NCI-H146 (cell line): ENCODE results near the gene GTPBP3.
A peak's percentile ranks its signal among the peaks of the same experiment; 100 is the strongest.
"Not testable (repeated sequence)": the region's sequence is repeated elsewhere in the genome, so short reads cannot be mapped to it uniquely, and the experiment has no call there.

ENCODE experiments used
- DNase-seq: peaks from one replicate; lab custom pipeline; 2025; lab: John Stamatoyannopoulos, UW

GTPBP3 gene, protein sequence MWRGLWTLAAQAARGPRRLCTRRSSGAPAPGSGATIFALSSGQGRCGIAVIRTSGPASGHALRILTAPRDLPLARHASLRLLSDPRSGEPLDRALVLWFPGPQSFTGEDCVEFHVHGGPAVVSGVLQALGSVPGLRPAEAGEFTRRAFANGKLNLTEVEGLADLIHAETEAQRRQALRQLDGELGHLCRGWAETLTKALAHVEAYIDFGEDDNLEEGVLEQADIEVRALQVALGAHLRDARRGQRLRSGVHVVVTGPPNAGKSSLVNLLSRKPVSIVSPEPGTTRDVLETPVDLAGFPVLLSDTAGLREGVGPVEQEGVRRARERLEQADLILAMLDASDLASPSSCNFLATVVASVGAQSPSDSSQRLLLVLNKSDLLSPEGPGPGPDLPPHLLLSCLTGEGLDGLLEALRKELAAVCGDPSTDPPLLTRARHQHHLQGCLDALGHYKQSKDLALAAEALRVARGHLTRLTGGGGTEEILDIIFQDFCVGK

DNA sequence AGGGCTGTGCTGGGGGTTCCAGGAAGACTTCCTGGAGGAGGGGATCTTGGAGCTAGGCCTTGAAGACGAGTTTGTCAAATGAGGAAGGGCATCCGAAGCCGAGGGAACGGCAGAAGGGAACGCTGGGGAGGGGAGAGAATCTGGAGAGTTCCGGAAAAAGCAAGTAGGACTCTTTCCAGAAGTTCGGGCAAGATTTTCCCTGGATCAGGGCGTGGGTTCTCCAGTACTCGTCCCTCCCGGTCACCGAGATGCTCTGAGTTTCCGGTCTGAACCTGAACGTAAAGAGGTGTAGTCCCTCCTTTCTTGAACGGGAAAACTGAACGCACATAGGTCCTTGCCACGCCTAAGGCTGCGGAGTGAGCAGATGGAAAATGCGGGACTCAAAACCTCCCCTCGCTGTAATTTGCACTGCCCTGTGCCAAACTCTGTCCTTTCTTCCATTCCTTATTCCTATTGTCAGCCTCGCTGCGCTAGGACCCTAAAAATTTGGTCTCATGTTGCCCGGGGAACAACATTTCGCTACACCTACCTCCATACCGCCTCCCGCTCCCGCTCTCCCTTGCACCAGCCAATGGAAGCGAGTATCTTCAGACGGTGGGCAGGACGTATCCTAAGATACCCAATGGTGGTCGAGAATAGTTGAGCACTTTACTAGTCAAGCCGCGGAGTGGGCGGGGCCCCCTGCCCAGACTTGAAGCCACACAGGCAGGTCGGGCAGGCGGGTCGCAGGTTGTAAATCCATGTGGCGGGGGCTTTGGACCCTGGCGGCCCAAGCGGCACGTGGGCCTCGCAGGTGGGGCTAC is at the start of gene GTPBP3:
TSS of gene GTPBP3 (plus strand) at position 682 of the 803 bp plus-strand sequence. CDS start at position 741, 59 bp downstream.
- DNase-seq = peak; percentile 100

DNA sequence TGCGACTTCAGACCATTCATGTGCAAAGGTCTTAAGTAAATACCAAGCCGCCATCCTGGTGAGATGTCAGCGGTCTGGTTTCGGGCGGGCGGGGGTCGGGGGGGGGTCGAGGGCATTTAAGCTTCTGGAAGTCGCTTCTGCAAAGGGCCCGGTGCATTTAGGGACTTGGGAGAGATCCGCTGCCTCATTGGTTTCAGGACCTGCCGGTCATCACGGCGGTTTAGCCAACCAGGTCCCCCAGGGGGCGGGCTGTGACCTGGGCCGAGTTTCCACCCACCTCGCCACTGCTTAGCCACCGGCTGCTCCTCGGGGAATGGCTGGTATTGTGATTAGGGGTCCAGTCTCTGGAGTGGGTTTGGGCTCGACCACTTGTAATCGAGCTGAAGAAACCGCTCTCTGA is 47.9 kb upstream of the GTPBP3 start:
- peak; percentile 74 for DNase-seq

DNA sequence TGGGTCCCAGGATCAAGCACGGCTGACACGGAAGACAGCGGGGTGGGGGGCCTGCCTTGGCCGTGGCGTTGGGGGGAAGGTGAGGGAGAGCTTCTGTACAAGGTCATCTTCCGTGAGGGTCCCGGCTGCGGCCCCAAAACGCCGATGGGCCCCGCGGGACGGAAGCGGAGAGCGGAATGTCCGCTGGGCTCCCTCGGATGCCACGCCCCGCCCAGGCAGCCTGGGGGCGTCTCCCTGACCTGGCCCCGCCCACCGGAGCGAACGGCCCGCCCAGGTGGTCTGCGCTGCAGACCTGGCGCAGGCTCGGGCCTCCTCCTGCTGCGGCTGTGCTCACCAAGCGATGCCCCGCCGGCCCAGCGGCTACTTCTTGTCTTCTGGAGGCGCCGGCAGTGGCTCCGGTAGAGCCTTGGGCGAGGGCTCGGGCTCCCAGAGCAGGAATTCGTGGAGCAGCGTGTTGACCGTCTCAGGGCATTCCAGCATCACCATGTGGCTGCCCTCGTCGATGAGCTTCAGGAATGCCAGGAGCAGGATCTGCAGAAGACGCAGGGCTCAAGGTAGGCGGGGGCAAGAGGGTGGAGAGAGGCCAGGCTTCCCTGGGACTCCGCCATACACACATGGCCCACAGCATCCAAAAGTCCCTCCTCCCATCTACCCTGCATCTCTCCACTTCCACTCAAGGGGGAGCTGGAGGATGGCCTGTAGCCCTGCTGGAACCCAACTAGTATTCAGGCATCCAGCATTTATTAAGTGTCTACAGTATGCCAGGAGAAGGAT is 44.9 kb upstream of the GTPBP3 start:
- DNase-seq = peak; percentile 92

DNA sequence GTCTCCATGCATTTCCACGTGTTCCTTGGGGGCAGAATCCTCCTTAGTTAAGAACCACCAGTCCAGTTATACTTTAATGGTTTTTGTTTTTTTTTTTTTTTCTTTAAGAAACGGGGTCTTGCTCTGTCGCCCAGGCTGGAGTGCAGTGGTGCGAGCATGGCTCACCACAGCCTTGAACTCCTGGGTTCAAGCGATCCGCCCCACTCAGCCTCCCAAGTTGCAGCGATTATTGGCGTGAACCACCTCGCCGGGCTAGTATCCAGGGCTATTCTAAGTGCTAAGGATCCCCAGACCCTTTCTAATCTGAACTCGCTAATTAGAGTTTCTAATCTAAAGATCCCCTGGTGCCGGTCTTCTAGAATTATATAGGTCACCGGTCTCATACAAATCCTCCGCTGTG is 43.7 kb upstream of the GTPBP3 start:
- DNase-seq = no peak

DNA sequence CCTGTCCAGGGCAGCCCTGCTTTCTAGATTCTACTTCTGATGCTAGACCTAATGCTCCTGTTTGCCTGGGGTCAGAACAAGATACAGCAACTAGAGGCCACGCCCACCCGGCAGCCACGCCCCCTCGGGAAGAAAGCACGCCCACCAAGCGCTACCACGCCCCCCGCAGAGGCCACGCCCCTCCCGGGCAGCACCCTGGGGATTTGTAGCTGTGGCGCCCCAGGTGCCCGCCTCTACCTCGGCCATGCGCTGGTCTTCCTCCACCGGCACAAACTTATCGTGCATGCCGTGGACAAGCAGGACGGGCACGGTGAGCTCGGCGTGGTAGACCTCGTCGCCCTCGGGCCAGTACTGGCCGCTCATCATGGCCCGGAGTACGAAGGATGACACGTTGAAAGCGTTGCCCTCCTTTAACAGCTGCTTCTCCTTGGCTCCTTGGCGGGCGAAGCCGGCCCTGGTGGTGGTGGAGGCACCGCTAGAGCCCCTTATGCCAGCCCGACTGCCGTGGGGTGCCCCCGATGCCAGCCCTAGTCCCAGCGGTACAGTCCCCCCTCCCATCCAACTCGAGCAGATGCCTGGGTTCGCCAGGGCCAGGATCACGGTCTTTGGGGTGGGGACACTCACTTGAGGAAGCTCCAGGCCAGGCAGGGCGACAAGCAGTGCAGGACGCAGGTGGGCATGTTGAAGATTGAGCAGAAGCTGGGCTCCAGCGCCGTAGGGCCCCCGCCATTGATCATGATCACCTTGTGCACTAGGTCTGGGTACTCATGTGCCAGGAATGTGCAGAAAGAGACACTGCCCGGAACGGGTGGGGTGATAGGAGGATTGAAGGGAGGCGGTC is 43.1 kb upstream of the GTPBP3 start:
- DNase-seq = peak; percentile 14

DNA sequence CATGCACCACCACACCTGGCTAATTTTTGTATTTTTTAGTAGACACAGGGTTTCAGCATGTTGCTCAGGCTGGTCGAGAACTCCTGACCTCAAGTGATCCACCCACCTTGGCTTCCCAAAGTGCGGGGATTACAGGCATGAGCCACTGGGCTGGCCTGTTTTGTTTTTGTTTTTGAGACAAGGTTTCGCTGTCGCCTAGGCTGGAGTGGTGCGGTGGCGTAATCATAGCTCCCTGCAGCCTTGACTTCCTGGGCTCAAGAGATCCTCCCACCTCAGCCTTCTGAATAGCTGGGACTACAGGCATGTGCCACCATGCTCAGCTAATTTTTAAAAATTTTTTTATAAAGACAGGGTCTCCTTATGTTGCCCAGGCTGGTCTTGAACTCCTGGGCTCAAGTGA is 41.8 kb upstream of the GTPBP3 start:
- not testable (repeated sequence) for DNase-seq

DNA sequence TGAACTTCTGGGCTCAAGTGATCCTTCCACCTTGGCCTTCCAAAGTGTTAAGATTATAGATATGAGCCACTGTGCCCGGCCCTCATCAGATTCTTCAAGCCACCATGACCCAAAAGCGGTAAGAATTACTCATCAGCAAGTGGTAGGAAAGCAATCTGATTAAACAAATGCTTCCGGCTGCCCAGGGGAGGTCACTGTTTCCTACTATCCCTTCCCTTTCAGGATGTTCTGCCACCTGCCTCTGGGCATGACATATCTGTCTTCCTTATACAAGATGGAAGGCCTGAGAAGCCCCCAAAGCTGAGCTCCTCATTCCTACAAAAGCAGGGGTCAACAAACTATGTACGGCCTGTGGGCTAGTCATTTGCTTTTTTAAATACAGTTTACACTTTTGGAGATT is 41.1 kb upstream of the GTPBP3 start:
- peak; percentile 26 for DNase-seq

DNA sequence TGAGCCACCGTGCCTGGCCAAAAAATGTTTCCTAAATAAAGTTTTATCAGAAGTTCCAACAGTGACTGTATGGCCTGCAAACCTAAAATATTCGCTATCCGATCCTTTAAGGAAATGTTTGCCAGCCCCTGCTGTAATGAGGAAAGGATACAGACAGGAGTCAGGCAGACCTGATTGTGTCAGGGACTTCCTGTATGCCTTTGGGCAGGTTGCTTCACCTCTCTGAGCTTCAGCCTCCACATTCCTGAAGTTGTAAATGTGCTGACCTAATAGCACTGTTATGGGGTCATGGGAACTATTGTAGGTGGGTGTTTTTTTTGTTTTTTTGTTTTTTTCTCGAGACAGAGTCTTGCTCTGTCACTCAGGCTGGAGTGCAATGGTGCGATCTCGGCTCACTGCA is 40.4 kb upstream of the GTPBP3 start:
- DNase-seq = no peak

DNA sequence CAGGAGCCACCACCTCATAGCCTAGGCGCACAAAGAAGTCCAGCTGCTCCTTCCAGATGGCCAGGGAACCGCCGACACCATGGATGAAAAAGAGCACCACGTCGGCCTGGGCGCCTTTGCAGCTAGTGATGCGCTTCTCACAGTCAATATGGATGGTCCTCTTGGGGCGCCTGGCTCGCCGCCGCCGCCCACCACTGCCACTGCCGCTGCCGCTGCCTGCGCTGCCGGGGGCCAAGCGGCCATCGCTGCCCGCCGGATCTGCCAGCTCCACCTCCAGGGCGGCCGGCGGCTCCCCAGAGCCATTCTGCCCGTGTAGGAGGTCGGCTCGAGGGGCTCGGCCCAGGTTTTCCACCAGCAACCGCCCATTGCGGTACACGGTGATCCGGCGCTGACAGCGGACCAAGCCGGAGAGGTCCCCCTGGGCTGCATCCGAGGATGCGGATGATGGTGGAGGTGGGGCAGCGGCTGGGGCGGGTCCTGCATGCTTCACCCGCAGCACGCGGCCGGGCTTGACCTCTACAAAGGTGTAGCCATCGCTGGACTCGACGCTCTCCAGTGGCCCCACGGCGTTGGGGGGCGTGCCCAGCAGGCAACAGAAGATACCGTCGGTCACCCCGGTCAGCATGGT is 36.2 kb upstream of the GTPBP3 start:
- no peak for DNase-seq

DNA sequence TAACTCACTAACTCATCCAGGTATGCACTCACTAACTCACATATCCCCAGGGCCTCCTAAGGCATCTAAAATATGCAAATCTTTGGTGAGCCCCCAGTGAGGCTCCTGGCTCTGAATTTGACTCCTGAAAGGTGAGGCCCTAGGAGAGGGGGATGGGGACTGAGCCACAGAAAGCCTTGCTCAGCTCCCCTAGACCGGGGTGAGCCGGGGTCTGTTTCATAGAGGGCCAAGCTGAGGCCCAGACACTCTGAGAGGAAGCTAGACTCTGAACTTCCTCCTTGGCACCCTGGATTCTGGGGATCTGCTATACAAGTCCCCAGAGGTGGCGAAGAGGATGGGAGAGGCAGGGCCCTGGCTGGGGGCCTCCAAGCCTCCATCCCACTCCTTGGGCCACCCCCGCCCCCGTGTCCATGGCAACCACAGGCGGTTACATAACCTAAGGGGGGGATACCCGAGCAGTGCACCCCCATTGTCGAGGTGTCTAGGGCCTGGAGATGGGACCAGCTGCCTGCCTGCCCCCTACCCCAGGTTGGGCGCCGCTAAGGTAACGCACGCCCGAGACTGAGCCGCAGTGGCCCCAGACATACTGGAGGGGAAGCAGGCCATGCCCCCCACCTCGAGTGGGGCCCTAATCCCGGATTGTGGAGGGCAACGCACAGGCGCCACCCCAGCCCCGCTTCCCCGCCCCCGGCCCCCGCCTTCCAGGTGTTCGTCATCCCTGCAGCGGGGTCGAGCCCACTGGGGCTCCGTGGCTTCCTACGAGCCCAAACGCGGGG is 34.8 kb upstream of the GTPBP3 start:
- DNase-seq = peak; percentile 37

DNA sequence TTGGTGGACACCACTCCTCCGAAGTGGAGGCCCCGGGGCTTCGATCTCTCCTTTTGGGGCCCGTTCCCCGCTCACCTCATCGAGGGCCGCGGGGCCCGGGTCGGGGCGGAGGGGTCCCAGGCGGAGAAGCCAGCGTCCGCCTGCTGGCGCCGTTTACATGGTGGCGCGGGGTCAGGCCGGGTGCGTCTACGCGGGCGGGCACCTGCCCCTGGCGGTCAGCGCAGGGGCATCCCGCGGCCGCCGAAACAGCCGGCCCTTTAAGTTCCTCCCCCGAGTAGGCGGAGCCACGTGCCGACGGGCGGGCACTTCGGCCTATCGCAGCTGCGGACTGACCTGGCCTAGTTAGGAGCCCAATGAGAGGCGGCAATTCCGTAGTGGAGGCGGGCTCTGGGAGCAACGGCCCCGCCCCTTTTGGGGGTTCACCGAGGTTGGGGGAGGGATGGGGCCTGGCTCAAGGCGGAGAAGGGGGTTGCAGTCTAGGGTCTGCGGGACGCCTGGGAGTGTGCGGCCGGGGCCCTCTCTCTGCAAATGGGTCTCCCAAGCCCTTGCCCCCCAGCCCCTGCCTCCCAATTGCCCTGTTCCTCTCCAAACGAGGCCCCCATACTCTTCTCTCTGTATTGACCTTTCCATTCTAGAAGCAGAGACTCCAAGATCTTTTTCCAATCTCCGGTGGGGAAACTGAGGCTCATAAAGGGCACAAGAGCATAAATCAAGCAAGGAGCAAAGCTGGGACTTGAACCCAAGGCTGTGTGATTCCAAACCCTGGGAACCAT is 34.0 kb upstream of the GTPBP3 start, which contains the start of gene ABHD8:
TSS of gene ABHD8 (minus strand) at position 259 of the 773 bp plus-strand sequence. CDS start 1,809 bp downstream, outside the sequence.
- peak; percentile 98 for DNase-seq

DNA sequence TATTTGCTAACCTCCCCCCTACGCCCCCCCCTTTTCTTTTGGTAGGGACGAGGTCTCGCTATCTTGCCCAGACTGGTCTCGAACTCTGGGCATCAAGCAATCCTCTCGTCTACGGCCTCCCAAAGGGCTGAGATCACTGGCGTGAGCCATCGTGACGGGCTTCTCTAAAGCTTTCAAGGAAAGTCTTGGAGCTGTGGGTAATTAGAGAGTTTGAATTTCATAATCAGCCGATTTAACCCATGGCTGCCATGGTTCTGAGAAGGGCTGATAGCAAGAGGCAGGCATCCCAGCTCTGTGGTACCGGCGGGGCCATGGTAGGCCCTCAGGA is 33.4 kb upstream of the GTPBP3 start:
- DNase-seq = no peak

DNA sequence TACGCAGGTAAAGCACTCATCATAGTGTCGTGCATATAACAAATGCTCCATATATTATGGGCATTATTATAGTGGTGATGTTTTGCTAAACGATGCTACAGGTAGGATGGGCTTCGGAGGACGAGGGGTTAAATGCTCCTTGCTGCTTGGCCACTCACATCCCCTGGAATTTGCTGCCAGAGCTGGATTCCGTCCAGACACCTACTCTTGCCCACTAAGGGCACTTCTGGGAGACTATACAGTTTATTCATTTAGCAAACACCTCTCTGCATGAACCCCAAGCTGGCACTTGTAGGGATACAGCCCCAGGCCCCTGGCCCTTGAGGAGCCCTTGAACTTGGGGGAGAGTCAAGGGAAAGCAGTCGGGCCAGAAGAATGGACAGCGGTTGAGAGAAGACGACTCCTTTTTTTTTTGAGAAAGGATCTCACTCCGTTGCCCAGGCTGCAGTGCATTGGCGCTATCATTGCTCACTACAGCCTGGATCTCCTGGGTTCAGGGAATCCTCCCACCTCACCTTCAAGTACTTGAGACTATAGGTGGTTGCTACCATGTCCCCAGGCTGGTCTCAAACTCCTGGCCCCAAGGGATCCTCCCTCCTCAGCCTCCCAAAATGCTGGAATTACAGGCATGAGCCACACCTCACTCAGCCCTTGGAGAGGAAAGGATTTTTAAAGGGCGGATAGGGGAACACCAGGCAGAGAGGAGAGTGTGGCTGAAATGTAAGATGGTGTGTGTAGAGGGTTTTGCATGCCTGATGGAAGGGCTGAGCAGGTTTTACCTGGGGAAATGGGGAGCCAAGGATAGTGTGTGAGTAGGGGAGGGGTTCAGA is 32.8 kb upstream of the GTPBP3 start:
- DNase-seq = no peak

DNA sequence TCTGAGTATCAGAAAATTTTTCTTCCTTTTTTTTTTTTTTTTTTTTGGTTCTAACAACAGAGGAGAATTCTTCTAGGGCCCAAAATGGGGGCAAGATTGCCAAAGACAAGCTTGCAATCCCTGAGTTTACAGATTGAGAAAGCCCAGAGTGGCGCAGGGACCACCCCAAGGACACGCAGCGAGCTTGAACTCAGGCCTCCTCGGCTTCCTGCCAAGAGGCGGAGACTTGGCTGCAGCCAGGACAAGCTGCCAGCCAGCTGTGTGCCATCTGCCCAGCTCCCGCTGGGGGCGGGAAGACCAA is 32.2 kb upstream of the GTPBP3 start:
- no peak for DNase-seq

DNA sequence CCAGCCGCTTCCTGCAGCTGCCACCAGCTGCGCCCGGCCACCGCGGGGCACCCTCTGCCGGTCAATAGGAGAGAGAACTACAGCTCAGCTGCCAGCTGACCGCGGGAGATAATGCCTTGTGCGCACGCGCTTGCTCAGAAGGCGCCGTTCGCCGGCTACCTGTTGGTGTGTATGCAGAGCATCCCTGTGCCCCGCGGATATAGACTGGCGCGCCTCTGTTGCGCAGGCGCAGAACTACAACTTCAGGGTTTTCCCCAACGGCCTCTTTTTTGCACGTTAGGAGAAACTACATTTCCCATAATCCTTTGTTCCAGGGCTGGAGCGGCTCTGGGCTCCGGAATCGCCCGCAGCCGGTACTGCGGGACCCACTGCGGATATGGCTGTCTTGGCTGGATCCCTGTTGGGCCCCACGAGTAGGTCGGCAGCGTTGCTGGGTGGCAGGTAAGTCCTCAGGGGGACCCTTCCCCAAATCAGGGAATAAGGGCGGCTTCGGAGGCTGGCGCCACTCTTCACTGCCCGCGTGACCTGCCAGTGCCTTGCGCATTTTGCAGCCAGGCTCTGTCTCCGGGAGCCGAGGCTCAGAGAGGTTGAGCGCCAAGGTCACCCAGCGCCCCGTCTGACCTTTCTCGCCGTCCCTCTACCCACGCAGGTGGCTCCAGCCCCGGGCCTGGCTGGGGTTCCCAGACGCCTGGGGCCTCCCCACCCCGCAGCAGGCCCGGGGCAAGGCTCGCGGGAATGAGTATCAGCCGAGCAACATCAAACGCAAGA is 31.7 kb upstream of the GTPBP3 start, which contains the start of gene MRPL34:
TSS of gene MRPL34 (plus strand) at position 356 of the 768 bp plus-strand sequence. CDS start at position 377, 21 bp downstream.
- peak; percentile 100 for DNase-seq

DNA sequence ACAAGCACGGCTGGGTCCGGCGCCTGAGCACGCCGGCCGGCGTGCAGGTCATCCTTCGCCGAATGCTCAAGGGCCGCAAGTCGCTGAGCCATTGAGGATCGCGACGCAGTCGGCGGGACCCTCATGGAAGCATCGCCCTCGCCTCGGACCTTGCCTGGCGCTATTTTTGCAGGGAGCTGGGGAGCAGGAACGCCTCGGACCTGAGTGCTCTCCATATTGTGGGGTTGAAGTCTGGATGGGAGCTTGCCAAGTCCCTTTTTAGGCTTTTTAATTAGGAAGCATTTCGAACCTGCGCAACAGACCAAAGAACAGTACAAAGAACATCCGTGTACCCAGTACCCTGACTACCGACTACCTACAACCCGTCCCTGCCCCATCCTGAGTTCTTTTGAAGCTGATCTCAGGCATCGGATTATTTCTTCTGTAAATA is 31.1 kb upstream of the GTPBP3 start:
- DNase-seq = peak; percentile 46

DNA sequence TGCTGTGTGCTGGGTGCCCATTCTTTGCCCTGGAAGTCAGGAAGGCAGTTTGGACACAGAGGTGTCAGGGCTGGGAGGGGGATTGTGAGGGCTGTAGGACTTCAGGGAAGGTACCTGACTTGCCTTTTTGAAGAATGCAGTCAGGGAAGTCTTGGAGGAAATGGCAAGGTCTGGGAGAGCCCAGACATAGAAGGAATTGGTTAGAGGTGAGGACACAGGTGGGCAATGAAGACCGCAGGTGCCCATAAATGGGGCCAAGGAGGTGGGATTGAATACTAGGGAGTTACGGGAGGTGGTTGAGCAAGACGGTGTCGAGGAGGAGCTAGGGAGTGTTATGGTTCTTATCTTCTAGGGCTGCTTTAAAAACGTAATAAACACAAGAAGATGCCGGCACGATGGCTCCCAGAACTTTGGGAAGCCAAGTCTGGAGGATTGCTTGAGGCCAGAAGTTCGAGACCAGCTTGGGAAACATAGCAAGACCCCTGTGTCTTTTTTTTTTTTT is 29.4 kb upstream of the GTPBP3 start:
- no peak for DNase-seq
